HG02610 (cell line): ENCODE results near the gene PCDHB8.
"Not testable (repeated sequence)": the region's sequence is repeated elsewhere in the genome, so short reads cannot be mapped to it uniquely, and the experiment has no call there.

Experiments used
- ATAC-seq: cut with Tn5 transposase; IDR thresholded peaks from one replicate; pipeline ENCODE4 v1.9.1; 2021; ENCODE audit warnings: mild to moderate bottlenecking, moderate library complexity; ENCODE audit not compliant: unreplicated experiment

Gene PCDHB8

DNA sequence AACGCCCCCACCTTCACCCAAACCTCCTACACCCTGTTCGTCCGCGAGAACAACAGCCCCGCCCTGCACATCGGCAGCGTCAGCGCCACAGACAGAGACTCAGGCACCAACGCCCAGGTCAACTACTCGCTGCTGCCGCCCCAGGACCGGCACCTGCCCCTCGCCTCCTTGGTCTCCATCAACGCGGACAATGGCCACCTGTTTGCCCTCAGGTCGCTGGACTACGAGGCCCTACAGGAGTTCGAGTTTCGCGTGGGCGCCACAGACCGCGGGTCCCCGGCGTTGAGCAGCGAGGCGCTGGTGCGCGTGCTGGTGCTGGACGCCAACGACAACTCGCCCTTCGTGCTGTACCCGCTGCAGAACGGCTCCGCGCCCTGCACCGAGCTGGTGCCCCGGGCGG, 47.3 kb downstream of the PCDHB8 start:
- not testable (repeated sequence) for ATAC-seq

DNA sequence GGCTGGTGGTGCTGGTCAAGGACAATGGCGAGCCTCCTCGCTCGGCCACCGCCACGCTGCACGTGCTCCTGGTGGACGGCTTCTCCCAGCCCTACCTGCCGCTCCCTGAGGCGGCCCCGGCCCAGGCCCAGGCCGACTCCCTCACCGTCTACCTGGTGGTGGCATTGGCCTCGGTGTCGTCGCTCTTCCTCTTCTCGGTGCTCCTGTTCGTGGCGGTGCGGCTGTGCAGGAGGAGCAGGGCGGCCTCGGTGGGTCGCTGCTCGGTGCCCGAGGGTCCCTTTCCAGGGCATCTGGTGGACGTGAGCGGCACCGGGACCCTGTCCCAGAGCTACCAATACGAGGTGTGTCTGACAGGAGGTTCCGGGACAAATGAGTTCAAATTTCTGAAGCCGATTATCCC, 47.8 kb downstream of the PCDHB8 start:
- not testable (repeated sequence) for ATAC-seq
